ENCODE results near the gene MFSD2A. TPM values are rescaled to one million over a fixed set of nuclear protein-coding genes. Genes with fewer than 3 reads are reported as not detected.

The MFSD2A gene
- polyA plus RNA-seq, 1 of the 3 experiments (the other 2 are of a cell fraction) = 6.3 TPM

DNA sequence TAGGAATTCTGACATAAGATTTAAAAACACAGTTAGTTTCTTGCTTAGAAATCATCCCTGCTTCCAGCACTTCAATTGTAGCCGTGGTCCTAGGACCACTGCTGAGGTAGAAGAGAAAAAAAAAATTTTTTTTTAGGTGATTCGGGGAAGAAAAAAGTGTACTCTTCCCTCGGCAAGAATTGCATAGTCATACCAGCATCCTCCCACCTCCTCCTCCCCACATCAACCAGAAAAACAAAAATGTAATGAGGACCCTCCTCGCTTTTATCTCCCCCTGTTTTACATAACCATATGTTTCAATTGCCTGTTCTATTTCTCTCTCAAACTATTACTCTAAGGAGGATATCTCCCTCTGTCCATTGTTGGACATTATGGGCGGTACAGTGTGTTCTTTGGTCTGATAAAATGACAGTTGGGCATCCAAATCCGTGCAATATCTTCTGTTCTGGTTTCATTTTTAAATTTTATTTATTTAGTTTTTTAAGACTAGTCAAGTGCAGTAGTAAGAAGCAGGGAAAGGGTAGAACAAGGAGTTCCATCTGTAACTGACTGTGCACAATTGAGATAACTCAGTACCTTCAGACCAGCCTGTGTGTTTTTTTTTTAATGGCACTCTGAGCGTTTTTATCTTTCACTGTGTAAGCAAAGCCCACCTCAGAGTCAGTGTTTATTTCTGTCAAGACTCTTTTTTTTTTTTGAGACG lies 10.4 kb upstream of the MFSD2A start:
- no peak overlapping the region for H3K4me2 ChIP-seq
- H2AFZ ChIP-seq (ENCODE audit: low read depth) = no peak overlapping the region
- H3K9ac ChIP-seq = no peak overlapping the region
- no peak overlapping the region for H3K4me3 ChIP-seq (ENCODE audit: low read depth in 2 of 2, low read length in 1 of 2)
- no peaks in the 10 kb centered on the region for H3K79me2 ChIP-seq (ENCODE audit: insufficient read depth)
- H3K4me1 ChIP-seq (ENCODE audit: control insufficient read depth in 1 of 2, insufficient read depth in 2 of 2, low read depth in 1 of 2, low read length in 1 of 2) = no peaks in the 10 kb centered on the region; a peak in 1 of 4 replicates
- H4K20me1 ChIP-seq (ENCODE audit: insufficient read depth) = no peaks in the 10 kb centered on the region
- H3K9me2 ChIP-seq = no peaks in the 10 kb centered on the region
- ChIA-PET POLR2A (no interaction called here), CTCF (no interaction called here)
- TF ChIP-seq NFIC (IDR thresholded peaks at IDR 0.05; ENCODE audit: borderline replicate concordance) (no peak), EZH2phosphoT487 (IDR thresholded peaks at IDR 0.05; ENCODE audit: borderline replicate concordance, low read depth) (no peak), NRF1 (IDR thresholded peaks at IDR 0.05; ENCODE audit: low read depth, low read length) (no peak), ELF1 (IDR thresholded peaks at IDR 0.05) (no peak), SMC3 (IDR thresholded peaks at IDR 0.05; ENCODE audit: low read depth, low read length) (no peak), RFX5 (IDR thresholded peaks at IDR 0.05; ENCODE audit: low read length) (no peak), TCF12 (IDR thresholded peaks at IDR 0.05) (no peak), RAD21 (IDR thresholded peaks at IDR 0.05; ENCODE audit: low read length) (no peak), GATA2 (CRISPR knock-in tag; IDR thresholded peaks at IDR 0.05) (no peak), GABPA (IDR thresholded peaks at IDR 0.05; ENCODE audit: low read depth) (no peak), CHD2 (IDR thresholded peaks at IDR 0.05; ENCODE audit: low read length, partially characterized antibody) (no peak), FOXM1 (IDR thresholded peaks at IDR 0.05; ENCODE audit: low read depth) (no peak)
- TF ChIP-seq, protein P1, sequence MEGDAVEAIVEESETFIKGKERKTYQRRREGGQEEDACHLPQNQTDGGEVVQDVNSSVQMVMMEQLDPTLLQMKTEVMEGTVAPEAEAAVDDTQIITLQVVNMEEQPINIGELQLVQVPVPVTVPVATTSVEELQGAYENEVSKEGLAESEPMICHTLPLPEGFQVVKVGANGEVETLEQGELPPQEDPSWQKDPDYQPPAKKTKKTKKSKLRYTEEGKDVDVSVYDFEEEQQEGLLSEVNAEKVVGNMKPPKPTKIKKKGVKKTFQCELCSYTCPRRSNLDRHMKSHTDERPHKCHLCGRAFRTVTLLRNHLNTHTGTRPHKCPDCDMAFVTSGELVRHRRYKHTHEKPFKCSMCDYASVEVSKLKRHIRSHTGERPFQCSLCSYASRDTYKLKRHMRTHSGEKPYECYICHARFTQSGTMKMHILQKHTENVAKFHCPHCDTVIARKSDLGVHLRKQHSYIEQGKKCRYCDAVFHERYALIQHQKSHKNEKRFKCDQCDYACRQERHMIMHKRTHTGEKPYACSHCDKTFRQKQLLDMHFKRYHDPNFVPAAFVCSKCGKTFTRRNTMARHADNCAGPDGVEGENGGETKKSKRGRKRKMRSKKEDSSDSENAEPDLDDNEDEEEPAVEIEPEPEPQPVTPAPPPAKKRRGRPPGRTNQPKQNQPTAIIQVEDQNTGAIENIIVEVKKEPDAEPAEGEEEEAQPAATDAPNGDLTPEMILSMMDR (IDR thresholded peaks at IDR 0.05) = no peak
- TF ChIP-seq, protein P2, sequence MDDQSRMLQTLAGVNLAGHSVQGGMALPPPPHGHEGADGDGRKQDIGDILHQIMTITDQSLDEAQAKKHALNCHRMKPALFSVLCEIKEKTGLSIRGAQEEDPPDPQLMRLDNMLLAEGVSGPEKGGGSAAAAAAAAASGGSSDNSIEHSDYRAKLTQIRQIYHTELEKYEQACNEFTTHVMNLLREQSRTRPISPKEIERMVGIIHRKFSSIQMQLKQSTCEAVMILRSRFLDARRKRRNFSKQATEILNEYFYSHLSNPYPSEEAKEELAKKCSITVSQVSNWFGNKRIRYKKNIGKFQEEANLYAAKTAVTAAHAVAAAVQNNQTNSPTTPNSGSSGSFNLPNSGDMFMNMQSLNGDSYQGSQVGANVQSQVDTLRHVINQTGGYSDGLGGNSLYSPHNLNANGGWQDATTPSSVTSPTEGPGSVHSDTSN (IDR thresholded peaks at IDR 0.05) = no peak
- 53% methylated on average over 8 of the region's 8 CpGs for WGBS (ENCODE audit: low lambda C conversion rate)
- H3F3A ChIP-seq (replicated peaks; ENCODE audit: insufficient read depth) = no peaks in the 10 kb centered on the region
- DNase-seq = no peak
- no peaks in the 10 kb centered on the region for H3K36me3 ChIP-seq (replicated peaks in 1 of 2; ENCODE audit: control insufficient read depth in 1 of 2, insufficient read depth in 2 of 2, low read length in 1 of 2)
- H3K9me3 ChIP-seq = no peaks in the 10 kb centered on the region
- peaks cover 5% of the 10 kb centered on the region; the same call in 1 of the 2 replicates for H3K27me3 ChIP-seq (ENCODE audit: insufficient read depth)
- H3K27ac ChIP-seq (ENCODE audit: low read depth in 2 of 2, low read length in 1 of 2) = no peak overlapping the region

DNA sequence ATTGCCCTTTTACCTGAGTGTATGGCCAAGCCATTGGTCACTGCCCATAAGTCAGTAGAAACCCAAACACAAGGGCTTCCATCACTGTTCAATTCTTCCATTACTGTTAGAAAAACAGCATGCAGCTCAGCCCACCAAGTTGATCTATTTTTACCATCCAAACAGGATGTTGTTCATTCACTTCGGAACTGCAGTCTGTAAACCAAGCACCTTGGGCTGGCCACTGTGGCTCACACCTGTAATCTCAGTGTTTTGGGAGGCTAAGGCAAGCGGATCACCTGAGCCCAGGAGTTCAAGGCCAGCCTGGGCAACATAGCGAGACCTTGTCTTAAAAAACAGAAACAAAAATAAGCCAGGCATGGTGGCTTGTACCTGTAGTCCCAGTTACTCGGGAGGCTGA lies 8.7 kb upstream of the MFSD2A start:
- no peak for TF ChIP-seq GABPA (IDR thresholded peaks at IDR 0.05; ENCODE audit: low read depth)
- TF ChIP-seq EP300 (IDR thresholded peaks at IDR 0.05; ENCODE audit: borderline replicate concordance in 1 of 2, low read depth in 1 of 2, low read length in 1 of 2) = no peak
- no peak for TF ChIP-seq FOXM1 (IDR thresholded peaks at IDR 0.05; ENCODE audit: low read depth)
- TF ChIP-seq, protein P2 (IDR thresholded peaks at IDR 0.05) = no peak
- no peak for TF ChIP-seq SMC3 (IDR thresholded peaks at IDR 0.05; ENCODE audit: low read depth, low read length)
- Histone ChIP-seq H3K4me1 (ENCODE audit: control insufficient read depth in 1 of 2, insufficient read depth in 2 of 2, low read depth in 1 of 2, low read length in 1 of 2) (no peaks in the 10 kb centered on the region), H2AFZ (ENCODE audit: low read depth) (no peak overlapping the region), H3K4me3 (ENCODE audit: low read depth in 2 of 2, low read length in 1 of 2) (no peak overlapping the region), H3K27me3 (ENCODE audit: insufficient read depth) (no peaks in the 10 kb centered on the region), H3K36me3 (replicated peaks in 1 of 2; ENCODE audit: control insufficient read depth in 1 of 2, insufficient read depth in 2 of 2, low read length in 1 of 2) (no peaks in the 10 kb centered on the region), H3K9ac (no peak overlapping the region), H3K9me3 (no peaks in the 10 kb centered on the region), H3K79me2 (ENCODE audit: insufficient read depth) (no peaks in the 10 kb centered on the region), H3K9me2 (no peaks in the 10 kb centered on the region), H3K4me2 (no peak overlapping the region), H3F3A (replicated peaks; ENCODE audit: insufficient read depth) (no peaks in the 10 kb centered on the region), H3K27ac (ENCODE audit: low read depth in 2 of 2, low read length in 1 of 2) (no peak overlapping the region), H4K20me1 (ENCODE audit: insufficient read depth) (no peaks in the 10 kb centered on the region)
- ChIA-PET CTCF (interaction anchor here (1.4 kb wide), 1 partner anchor 87 kb away, joined by 3 read pairs; no protein-coding TSS in a partner anchor), POLR2A (no interaction called here)
- WGBS (ENCODE audit: low lambda C conversion rate) = 85% methylated on average over 4 of the region's 4 CpGs
- DNase-seq = no peak

Measured in SK-N-SH (cell line).